Measurements from ENCODE around the gene ZYG11A.

Gene ZYG11A

GRCh38 chr1:52915855-52916220 is 73.3 kb downstream of the ZYG11A start:
- TF ChIP-seq TEAD4 (IDR thresholded peaks at IDR 0.05) (no peak), YY1 (IDR thresholded peaks at IDR 0.05; ENCODE audit: low read depth) (no peak), ZBTB7A (IDR thresholded peaks at IDR 0.05; ENCODE audit: low read depth) (no peak), CREB1 (IDR thresholded peaks at IDR 0.05; ENCODE audit: low read depth) (no peak), REST (IDR thresholded peaks at IDR 0.05; ENCODE audit: low read depth) (no peak), CEBPB (IDR thresholded peaks at IDR 0.05) (no peak), FOXM1 (IDR thresholded peaks at IDR 0.05; ENCODE audit: borderline replicate concordance, low read depth) (no peak)

- TF ChIP-seq NFIC (IDR thresholded peaks at IDR 0.05): no peak
- no peak for TF ChIP-seq TCF12 (IDR thresholded peaks at IDR 0.05; ENCODE audit: low read depth)
- TF ChIP-seq FOXM1 (IDR thresholded peaks at IDR 0.05; ENCODE audit: borderline replicate concordance, low read depth): no peak
- TF ChIP-seq REST (IDR thresholded peaks at IDR 0.05; ENCODE audit: low read depth): no peak
- TF ChIP-seq MAX (IDR thresholded peaks at IDR 0.05): no peak
- no peak for TF ChIP-seq CREB1 (IDR thresholded peaks at IDR 0.05; ENCODE audit: low read depth)
- no peak for TF ChIP-seq USF1 (IDR thresholded peaks at IDR 0.05)
- TF ChIP-seq RAD21 (IDR thresholded peaks at IDR 0.05; ENCODE audit: low read depth): no peak
- TF ChIP-seq CEBPB (IDR thresholded peaks at IDR 0.05): no peak
- no peak for TF ChIP-seq TAF1 (IDR thresholded peaks at IDR 0.05; ENCODE audit: low read depth)
Observed at GRCh38 chr1:52916241-52916975, 73.8 kb downstream of the ZYG11A start.

- TF ChIP-seq YY1 (IDR thresholded peaks at IDR 0.05; ENCODE audit: low read depth) (no peak), MAX (IDR thresholded peaks at IDR 0.05) (no peak), CEBPB (IDR thresholded peaks at IDR 0.05) (no peak), FOXM1 (IDR thresholded peaks at IDR 0.05; ENCODE audit: borderline replicate concordance, low read depth) (no peak), TEAD4 (IDR thresholded peaks at IDR 0.05) (no peak), EGR1 (IDR thresholded peaks at IDR 0.05) (no peak), TCF12 (IDR thresholded peaks at IDR 0.05; ENCODE audit: low read depth) (no peak), RAD21 (IDR thresholded peaks at IDR 0.05; ENCODE audit: low read depth) (no peak), EP300 (IDR thresholded peaks at IDR 0.05; ENCODE audit: borderline replicate concordance) (no peak), CREB1 (IDR thresholded peaks at IDR 0.05; ENCODE audit: low read depth) (no peak), REST (IDR thresholded peaks at IDR 0.05; ENCODE audit: low read depth) (no peak), NFIC (IDR thresholded peaks at IDR 0.05) (no peak), ZBTB7A (IDR thresholded peaks at IDR 0.05; ENCODE audit: low read depth) (no peak)
Observed at GRCh38 chr1:52917156-52917555, 74.6 kb downstream of the ZYG11A start.

GRCh38 chr1:52917581-52917980 is 75.0 kb downstream of the ZYG11A start:
- TF ChIP-seq EGR1 (IDR thresholded peaks at IDR 0.05) (no peak), TAF1 (IDR thresholded peaks at IDR 0.05; ENCODE audit: low read depth) (no peak), EP300 (IDR thresholded peaks at IDR 0.05; ENCODE audit: borderline replicate concordance) (no peak), YY1 (IDR thresholded peaks at IDR 0.05; ENCODE audit: low read depth) (no peak)

- TF ChIP-seq MAX (IDR thresholded peaks at IDR 0.05) (no peak), REST (IDR thresholded peaks at IDR 0.05; ENCODE audit: low read depth) (no peak), TCF12 (IDR thresholded peaks at IDR 0.05; ENCODE audit: low read depth) (no peak), EP300 (IDR thresholded peaks at IDR 0.05; ENCODE audit: borderline replicate concordance) (no peak), YY1 (IDR thresholded peaks at IDR 0.05; ENCODE audit: low read depth) (no peak)
Observed at GRCh38 chr1:52918201-52918600, 75.6 kb downstream of the ZYG11A start.
